Liver (tissue), 9 donors: ENCODE data around the gene PANK1. TPM values are rescaled to one million over a fixed set of nuclear protein-coding genes. Genes with fewer than 3 reads are reported as not detected.
A peak's percentile ranks its signal among the peaks of the same experiment; 100 is the strongest.

Experiments
- DNase-seq: peaks from one replicate; pipeline ENCODE4 v3.0.0-alpha.2; 2017; ENCODE audit warnings: low spot score
- H3K27ac ChIP-seq, 2 donors: one replicate each; pipeline ENCODE4 v1.7.0; 2013; ENCODE audit warnings: inconsistent platforms in 2 of 2, low read length in 2 of 2, control low read depth in 1 of 2, low read depth in 1 of 2, mild to moderate bottlenecking in 1 of 2
- H3K27me3 ChIP-seq, 4 donors: one replicate each; pipeline versions ENCODE4 v1.6.1 to v1.7.0; 2013; ENCODE audit warnings: low read length in 3 of 4, inconsistent platforms in 1 of 4, mild to moderate bottlenecking in 1 of 4, moderate library complexity in 1 of 4; ENCODE audit not compliant: control insufficient read depth in 4 of 4, insufficient read depth in 4 of 4
- H3K36me3 ChIP-seq, 4 donors: one replicate each; pipeline versions ENCODE4 v1.6.1 to v1.7.0; 2013; ENCODE audit warnings: low read length in 3 of 4, mild to moderate bottlenecking in 3 of 4, low read depth in 1 of 4, moderate library complexity in 1 of 4; ENCODE audit not compliant: control insufficient read depth in 4 of 4, insufficient read depth in 3 of 4
- H3K4me1 ChIP-seq, 4 donors: one replicate each; pipeline versions ENCODE4 v1.6.1 to v1.7.0; 2013; ENCODE audit warnings: low read length in 3 of 4, mild to moderate bottlenecking in 3 of 4, moderate library complexity in 1 of 4; ENCODE audit not compliant: control insufficient read depth in 4 of 4, insufficient read depth in 4 of 4
- H3K4me3 ChIP-seq, 3 donors: one replicate each; pipeline versions ENCODE4 v1.6.1 to v1.7.0; 2013; ENCODE audit warnings: low read length in 3 of 3, control low read depth in 1 of 3, low read depth in 1 of 3, mild to moderate bottlenecking in 1 of 3
- H3K9ac ChIP-seq, 2 donors: one replicate each; pipeline ENCODE4 v1.7.0; 2013; ENCODE audit warnings: low read length in 2 of 2, mild to moderate bottlenecking in 2 of 2, moderate library complexity in 2 of 2, control low read depth in 1 of 2, low read depth in 1 of 2
- H3K9me3 ChIP-seq, 4 donors: one replicate each; pipeline versions ENCODE4 v1.6.1 to v1.7.0; 2013; ENCODE audit warnings: low read length in 3 of 4; ENCODE audit not compliant: control insufficient read depth in 4 of 4
- EGR1 ChIP-seq, 2 donors: IDR thresholded peaks; 2 replicates each; pipeline ENCODE4 v1.6.1; 2016 to 2018; ENCODE audit warnings: antibody characterized with exemption in 2 of 2, low read depth in 2 of 2
- FOXA1 ChIP-seq: IDR thresholded peaks from 2 replicates; pipeline ENCODE4 v1.6.1; 2016; ENCODE audit warnings: antibody characterized with exemption
- FOXA2 ChIP-seq: IDR thresholded peaks from 2 replicates; pipeline ENCODE4 v1.6.1; 2016; ENCODE audit warnings: antibody characterized with exemption
- GABPA ChIP-seq, 2 donors: IDR thresholded peaks in 1 of 2; conservative IDR thresholded peaks in 1 of 2; 2 replicates each; pipeline ENCODE4 v1.6.1; 2016; ENCODE audit warnings: antibody characterized with exemption in 2 of 2, mild to moderate bottlenecking in 1 of 2, moderate library complexity in 1 of 2
- HNF4A ChIP-seq, 2 donors: conservative IDR thresholded peaks; 2 replicates each; pipeline ENCODE4 v1.6.1; 2016; ENCODE audit warnings: antibody characterized with exemption in 2 of 2, mild to moderate bottlenecking in 2 of 2
- HNF4G ChIP-seq: IDR thresholded peaks from 2 replicates; pipeline ENCODE4 v1.6.1; 2016; ENCODE audit warnings: antibody characterized with exemption
- JUND ChIP-seq, 2 donors: IDR thresholded peaks; 2 replicates each; pipeline ENCODE4 v1.6.1; 2016; ENCODE audit warnings: antibody characterized with exemption in 2 of 2
- NR2F2 ChIP-seq: IDR thresholded peaks from 2 replicates; pipeline ENCODE4 v1.6.1; 2016; ENCODE audit warnings: antibody characterized with exemption
- RAD21 ChIP-seq, 2 donors: IDR thresholded peaks; 2 replicates each; pipeline ENCODE4 v1.6.1; 2016; ENCODE audit warnings: antibody characterized with exemption in 2 of 2, mild to moderate bottlenecking in 2 of 2
- RXRA ChIP-seq, 2 donors: IDR thresholded peaks; 2 replicates each; pipeline ENCODE4 v1.6.1; 2017 to 2018; ENCODE audit warnings: antibody characterized with exemption in 2 of 2, mild to moderate bottlenecking in 1 of 2
- SP1 ChIP-seq: IDR thresholded peaks from 2 replicates; pipeline ENCODE4 v1.6.1; 2018; ENCODE audit warnings: antibody characterized with exemption, mild to moderate bottlenecking
- TAF1 ChIP-seq: conservative IDR thresholded peaks from 2 replicates; pipeline ENCODE4 v1.6.1; 2016; ENCODE audit warnings: antibody characterized with exemption, mild to moderate bottlenecking
- YY1 ChIP-seq: IDR thresholded peaks from 2 replicates; pipeline ENCODE4 v1.6.1; 2016; ENCODE audit warnings: antibody characterized with exemption, mild to moderate bottlenecking
- WGBS: extraction: QIAGEN DNeasy Blood & Tissue Kit; methylation state at CpG from one replicate; pipeline ENCODE4 v1.1.7; 2013; 5-methylcytosine and 5-hydroxymethylcytosine counted together
- polyA plus RNA-seq, 2 donors: library from polyadenylated mRNA; stranded (reverse) in 1 of 2; unstranded in 1 of 2; fragments of 200-250 nt in 1 of 2; fragments of >200 nt in 1 of 2; fragmentation: Nextera tagmentation in 1 of 2; extraction: Ambion mirVana in 1 of 2; gene quantifications; one replicate each; pipeline versions ENCODE4 v1.2.1 to v1.2.3, GENCODE V29; 2013 to 2015
- total RNA-seq, 2 donors: library from RNA; depleted of rRNA; stranded (reverse); fragments of >200 nt; gene quantifications; one replicate each; pipeline ENCODE4 v1.2.3, GENCODE V29; 2014
- TF ChIP-seq, protein P1 (sequence below): IDR thresholded peaks from 2 replicates; pipeline ENCODE4 v1.6.1; 2016; ENCODE audit warnings: antibody characterized with exemption
- TF ChIP-seq, protein P2 (sequence below): IDR thresholded peaks from 2 replicates; pipeline ENCODE4 v1.6.1; 2016; ENCODE audit warnings: antibody characterized with exemption
- TF ChIP-seq, protein P3 (sequence below): IDR thresholded peaks from 2 replicates; pipeline ENCODE4 v1.6.1; 2016; ENCODE audit warnings: antibody characterized with exemption, mild to moderate bottlenecking
- TF ChIP-seq, protein P4 (sequence below): IDR thresholded peaks from 2 replicates; pipeline ENCODE4 v1.6.1; 2016; ENCODE audit warnings: antibody characterized with exemption
- TF ChIP-seq, protein P5 (sequence below): fragments of 150-350 bp; IDR thresholded peaks from 2 replicates; pipeline ENCODE4 v1.5.1; 2017; ENCODE audit warnings: improper control_type of control experiment, low read depth, low read length; ENCODE audit not compliant: missing input control
- donor health status: healthy.
- donor health status: healthy.
- donor health status: healthy.
- donor health status: healthy.
- donor health status: healthy.

Gene PANK1
- total and polyA plus RNA-seq, 4 donors: 30.0 to 105 (median 44.7) TPM

DNA sequence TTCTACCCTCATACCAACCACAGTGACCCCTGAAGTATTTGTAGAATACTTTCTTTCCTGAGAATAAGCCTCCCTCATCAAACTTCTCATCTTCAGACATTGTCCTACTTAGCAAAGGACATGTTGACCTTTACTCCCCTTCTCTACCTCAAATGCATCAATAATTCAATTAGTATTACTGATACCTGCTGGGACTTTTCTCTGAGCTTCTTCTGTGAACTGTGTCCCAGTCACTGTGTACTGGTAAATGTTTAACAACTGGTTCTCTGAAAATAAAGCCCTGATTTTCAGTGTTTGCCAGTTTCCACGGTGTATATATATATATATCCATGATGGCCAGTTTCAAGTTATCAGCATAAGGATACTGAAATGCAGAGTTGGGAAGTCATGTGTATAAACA, 12.2 kb downstream of the PANK1 start:
- 32% methylated on average over 1 of the region's 1 CpG for WGBS
- no peak for DNase-seq
- Histone ChIP-seq H3K36me3 (peaks cover 0 to 11% (median 5%) of the 10 kb centered on the region in 4 donors), H3K27ac (peak overlapping the region; percentile 89 to 92), H3K4me3 (peak overlapping the region in 1 of 3 donors; percentile 1), H3K9me3 (no peaks in the 10 kb centered on the region), H3K9ac (peak overlapping the region; percentile 62 to 64), H3K27me3 (no peaks in the 10 kb centered on the region), H3K4me1 (peaks cover 5 to 63% (median 43%) of the 10 kb centered on the region in 4 donors)
- TF ChIP-seq SP1 (peak; percentile 81), GABPA (IDR thresholded peaks at IDR 0.05 in 1 of 2, conservative IDR thresholded peaks at IDR 0.05 in 1 of 2) (no peak), RXRA (IDR thresholded peaks at IDR 0.05) (peak; percentile 67 to 71), FOXA1 (no peak), FOXA2 (no peak), JUND (IDR thresholded peaks at IDR 0.05) (no peak), NR2F2 (no peak), YY1 (no peak), HNF4G (no peak), TAF1 (peak; percentile 2), RAD21 (IDR thresholded peaks at IDR 0.05) (peak in 1 of 2 donors; percentile 9), EGR1 (IDR thresholded peaks at IDR 0.05; ENCODE audit: low read depth in 2 of 2) (no peak), HNF4A (conservative IDR thresholded peaks at IDR 0.05) (peak; percentile 40 to 52)
- TF ChIP-seq, protein P1, sequence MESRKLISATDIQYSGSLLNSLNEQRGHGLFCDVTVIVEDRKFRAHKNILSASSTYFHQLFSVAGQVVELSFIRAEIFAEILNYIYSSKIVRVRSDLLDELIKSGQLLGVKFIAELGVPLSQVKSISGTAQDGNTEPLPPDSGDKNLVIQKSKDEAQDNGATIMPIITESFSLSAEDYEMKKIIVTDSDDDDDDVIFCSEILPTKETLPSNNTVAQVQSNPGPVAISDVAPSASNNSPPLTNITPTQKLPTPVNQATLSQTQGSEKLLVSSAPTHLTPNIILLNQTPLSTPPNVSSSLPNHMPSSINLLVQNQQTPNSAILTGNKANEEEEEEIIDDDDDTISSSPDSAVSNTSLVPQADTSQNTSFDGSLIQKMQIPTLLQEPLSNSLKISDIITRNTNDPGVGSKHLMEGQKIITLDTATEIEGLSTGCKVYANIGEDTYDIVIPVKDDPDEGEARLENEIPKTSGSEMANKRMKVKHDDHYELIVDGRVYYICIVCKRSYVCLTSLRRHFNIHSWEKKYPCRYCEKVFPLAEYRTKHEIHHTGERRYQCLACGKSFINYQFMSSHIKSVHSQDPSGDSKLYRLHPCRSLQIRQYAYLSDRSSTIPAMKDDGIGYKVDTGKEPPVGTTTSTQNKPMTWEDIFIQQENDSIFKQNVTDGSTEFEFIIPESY: no peak
- TF ChIP-seq, protein P2, sequence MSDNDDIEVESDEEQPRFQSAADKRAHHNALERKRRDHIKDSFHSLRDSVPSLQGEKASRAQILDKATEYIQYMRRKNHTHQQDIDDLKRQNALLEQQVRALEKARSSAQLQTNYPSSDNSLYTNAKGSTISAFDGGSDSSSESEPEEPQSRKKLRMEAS: no peak
- TF ChIP-seq, protein P3, sequence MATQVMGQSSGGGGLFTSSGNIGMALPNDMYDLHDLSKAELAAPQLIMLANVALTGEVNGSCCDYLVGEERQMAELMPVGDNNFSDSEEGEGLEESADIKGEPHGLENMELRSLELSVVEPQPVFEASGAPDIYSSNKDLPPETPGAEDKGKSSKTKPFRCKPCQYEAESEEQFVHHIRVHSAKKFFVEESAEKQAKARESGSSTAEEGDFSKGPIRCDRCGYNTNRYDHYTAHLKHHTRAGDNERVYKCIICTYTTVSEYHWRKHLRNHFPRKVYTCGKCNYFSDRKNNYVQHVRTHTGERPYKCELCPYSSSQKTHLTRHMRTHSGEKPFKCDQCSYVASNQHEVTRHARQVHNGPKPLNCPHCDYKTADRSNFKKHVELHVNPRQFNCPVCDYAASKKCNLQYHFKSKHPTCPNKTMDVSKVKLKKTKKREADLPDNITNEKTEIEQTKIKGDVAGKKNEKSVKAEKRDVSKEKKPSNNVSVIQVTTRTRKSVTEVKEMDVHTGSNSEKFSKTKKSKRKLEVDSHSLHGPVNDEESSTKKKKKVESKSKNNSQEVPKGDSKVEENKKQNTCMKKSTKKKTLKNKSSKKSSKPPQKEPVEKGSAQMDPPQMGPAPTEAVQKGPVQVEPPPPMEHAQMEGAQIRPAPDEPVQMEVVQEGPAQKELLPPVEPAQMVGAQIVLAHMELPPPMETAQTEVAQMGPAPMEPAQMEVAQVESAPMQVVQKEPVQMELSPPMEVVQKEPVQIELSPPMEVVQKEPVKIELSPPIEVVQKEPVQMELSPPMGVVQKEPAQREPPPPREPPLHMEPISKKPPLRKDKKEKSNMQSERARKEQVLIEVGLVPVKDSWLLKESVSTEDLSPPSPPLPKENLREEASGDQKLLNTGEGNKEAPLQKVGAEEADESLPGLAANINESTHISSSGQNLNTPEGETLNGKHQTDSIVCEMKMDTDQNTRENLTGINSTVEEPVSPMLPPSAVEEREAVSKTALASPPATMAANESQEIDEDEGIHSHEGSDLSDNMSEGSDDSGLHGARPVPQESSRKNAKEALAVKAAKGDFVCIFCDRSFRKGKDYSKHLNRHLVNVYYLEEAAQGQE: no peak
- TF ChIP-seq, protein P4, sequence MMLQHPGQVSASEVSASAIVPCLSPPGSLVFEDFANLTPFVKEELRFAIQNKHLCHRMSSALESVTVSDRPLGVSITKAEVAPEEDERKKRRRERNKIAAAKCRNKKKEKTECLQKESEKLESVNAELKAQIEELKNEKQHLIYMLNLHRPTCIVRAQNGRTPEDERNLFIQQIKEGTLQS: no peak
- TF ChIP-seq, protein P5, sequence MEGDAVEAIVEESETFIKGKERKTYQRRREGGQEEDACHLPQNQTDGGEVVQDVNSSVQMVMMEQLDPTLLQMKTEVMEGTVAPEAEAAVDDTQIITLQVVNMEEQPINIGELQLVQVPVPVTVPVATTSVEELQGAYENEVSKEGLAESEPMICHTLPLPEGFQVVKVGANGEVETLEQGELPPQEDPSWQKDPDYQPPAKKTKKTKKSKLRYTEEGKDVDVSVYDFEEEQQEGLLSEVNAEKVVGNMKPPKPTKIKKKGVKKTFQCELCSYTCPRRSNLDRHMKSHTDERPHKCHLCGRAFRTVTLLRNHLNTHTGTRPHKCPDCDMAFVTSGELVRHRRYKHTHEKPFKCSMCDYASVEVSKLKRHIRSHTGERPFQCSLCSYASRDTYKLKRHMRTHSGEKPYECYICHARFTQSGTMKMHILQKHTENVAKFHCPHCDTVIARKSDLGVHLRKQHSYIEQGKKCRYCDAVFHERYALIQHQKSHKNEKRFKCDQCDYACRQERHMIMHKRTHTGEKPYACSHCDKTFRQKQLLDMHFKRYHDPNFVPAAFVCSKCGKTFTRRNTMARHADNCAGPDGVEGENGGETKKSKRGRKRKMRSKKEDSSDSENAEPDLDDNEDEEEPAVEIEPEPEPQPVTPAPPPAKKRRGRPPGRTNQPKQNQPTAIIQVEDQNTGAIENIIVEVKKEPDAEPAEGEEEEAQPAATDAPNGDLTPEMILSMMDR: no peak
